Activated naive CD4-positive, alpha-beta T cell treated with anti-CD3 and anti-CD28 coated beads, Interleukin-2, amount 50 U/mL, for 72 hours (primary cell): ENCODE measurements around the gene NNMT. TPM values are rescaled to one million over a fixed set of nuclear protein-coding genes. Genes with fewer than 3 reads are reported as not detected.
A peak's percentile ranks its signal among the peaks of the same experiment; 100 is the strongest.

Experiments
- ATAC-seq, 2 donors: fragments of 150-1000 bp; cut with Tn5 transposase; 2 replicates each; pipeline ENCODE4 v1.10.0; 2021; ENCODE audit warnings: mild to moderate bottlenecking in 2 of 2, moderate library complexity in 2 of 2
- DNase-seq, 2 donors: peaks; one replicate each; pipeline ENCODE4 v3.0.0; 2021 to 2022; ENCODE audit warnings: low spot score in 2 of 2
- H3K27ac Mint-ChIP-seq, 2 donors: one replicate each; pipeline ENCODE4 v1.8.0; 2022; ENCODE audit warnings: mild to moderate bottlenecking in 2 of 2, mixed read lengths in 2 of 2
- H3K36me3 Mint-ChIP-seq, 2 donors: one replicate each; pipeline ENCODE4 v1.8.0; 2022; ENCODE audit warnings: mixed read lengths in 2 of 2
- H3K9me3 Mint-ChIP-seq, 2 donors: one replicate each; pipeline ENCODE4 v1.8.0; 2022; ENCODE audit warnings: mixed read lengths in 2 of 2
- total RNA-seq, 2 donors: library from RNA; stranded (reverse); gene quantifications; one replicate each; pipeline ENCODE4 v1.2.3, GENCODE V29; 2022

The NNMT gene
- total RNA-seq, 2 donors from 2014 or later = not detected

DNA sequence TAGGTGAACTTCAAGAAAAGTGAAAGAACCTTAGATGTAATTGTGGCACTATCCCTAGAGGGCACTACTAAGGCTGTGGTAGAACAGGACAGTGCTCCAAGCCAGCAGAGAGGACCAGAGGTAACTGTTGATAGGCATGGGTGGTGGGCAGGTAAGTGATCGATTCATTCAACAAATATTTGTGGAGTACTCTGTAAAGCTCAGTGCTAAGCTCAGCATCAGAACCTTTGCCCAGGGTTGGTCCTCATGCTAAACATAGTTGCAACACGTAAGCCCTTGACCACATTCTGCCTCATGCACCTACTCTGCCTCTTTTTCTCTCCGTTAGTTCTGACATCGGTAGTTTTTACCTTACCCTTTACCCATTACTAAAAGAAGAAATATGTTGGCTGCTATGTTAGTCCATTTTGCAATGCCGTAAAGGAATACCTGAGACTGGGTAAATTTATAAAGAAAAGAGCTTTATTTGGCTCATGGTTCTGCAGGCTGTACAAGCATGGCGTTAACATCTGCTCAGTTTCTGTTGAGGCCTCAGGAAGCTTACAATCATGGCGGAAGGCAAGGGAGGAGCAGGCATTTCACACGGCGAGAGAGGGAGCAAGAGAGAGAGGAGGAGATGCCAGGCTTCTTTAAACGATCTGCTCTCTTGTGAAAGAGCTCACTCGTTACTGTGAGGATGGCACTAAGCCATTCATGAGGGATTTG lies 18.4 kb upstream of the NNMT start:
- Mint-ChIP-seq H3K36me3 (no peaks in the 10 kb centered on the region), H3K9me3 (no peaks in the 10 kb centered on the region), H3K27ac (no peak overlapping the region)
- DNase-seq = no peak
- no peak for ATAC-seq

DNA sequence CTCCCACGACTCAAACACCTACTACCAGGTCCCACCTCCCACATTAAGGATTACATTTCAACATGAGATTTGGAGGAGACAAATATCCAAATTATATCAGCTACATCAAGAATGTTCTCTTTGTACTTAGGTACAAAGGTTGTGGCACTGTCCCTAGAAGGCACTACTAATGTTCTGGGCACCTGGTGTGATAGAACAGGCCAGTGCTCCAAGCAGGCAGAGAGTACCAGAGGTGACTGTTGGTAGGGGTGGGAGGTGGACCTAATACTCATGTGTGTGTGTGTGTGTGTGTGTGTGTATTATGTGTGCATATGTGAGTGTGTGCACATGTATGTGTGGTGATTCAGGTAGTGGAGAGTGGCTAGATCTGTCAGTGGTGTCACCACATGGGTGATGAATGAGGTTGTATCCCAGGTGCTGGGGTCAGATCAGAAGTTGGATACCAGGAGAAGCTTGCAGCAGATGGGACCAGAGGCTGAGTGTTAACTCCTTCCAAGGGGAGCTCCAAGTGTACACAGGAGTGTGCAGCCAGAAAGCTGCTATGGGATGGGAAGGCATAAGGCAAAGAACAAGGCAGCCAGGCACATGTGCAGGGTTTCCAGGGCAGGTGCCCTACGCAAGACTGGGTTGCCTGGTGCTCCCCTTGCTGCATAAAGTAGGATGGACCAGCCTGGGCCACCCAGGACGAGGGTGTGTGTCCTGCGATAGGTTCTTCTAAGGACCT lies 17.7 kb upstream of the NNMT start:
- DNase-seq (no peak), ATAC-seq (no peak)
- Mint-ChIP-seq H3K36me3 (no peaks in the 10 kb centered on the region), H3K9me3 (no peaks in the 10 kb centered on the region), H3K27ac (no peak overlapping the region)

DNA sequence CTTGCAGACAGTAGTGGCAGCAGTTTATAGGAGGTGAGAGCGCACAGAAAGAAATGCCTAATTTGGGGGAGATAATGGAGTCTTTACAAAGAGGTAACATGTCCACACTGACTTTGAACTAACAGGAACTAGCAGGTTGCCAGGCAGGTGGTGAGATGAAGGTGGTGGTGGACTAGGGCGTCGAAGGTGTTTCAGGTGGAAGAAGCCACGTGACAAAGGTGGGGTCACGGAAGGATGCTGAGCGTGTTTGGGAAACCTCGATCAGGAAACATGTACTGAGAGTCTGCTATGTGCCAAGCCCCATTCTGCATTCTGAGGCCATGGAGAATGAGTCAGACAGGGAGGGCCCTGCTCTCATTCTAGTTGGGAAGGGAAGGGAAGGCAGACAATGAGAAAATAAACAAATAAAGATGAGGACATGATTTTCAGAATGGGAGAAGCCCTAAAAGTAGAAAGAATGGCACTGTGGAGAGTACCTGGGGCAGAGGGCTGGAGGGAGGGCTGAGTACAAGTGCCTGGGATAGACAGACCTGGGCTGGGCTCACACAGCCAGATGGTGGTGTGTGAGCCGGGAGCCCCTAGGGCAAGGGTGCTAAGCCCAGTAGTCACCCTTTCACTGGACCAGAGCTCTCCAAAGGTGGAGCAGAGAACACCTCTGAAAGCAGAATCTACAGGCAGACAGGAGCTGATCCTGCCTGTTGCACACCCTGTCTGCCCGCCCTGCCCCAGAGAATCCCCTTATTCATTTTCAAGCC lies 16.2 kb upstream of the NNMT start:
- DNase-seq (no peak), ATAC-seq (no peak)
- no peaks in the 10 kb centered on the region for H3K9me3 Mint-ChIP-seq
- no peaks in the 10 kb centered on the region for H3K36me3 Mint-ChIP-seq
- no peak overlapping the region for H3K27ac Mint-ChIP-seq

DNA sequence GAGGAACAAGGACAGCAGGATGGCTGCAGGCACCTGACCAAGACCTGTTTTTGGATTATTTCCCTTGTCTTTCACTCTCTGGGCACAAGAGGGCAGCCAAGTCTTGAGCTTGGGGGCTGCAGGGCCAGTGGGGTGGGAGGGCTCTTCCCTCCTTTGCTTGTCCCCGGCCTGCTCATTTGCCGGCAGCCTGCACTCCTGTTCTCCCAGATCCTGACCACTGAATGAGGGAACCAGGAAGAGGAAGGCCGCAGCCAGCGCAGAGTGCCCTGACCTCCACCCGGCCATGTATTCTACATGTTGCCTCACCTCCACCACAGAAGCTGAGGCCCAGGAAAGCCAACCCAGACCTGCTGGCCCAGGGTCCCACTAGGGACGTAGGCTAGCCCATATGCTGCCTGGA lies 15.5 kb upstream of the NNMT start:
- Mint-ChIP-seq H3K9me3 (no peaks in the 10 kb centered on the region), H3K36me3 (no peaks in the 10 kb centered on the region), H3K27ac (no peak overlapping the region)
- ATAC-seq (peak; percentile 47 to 61), DNase-seq (peak in 1 of 2 donors; percentile 27)

DNA sequence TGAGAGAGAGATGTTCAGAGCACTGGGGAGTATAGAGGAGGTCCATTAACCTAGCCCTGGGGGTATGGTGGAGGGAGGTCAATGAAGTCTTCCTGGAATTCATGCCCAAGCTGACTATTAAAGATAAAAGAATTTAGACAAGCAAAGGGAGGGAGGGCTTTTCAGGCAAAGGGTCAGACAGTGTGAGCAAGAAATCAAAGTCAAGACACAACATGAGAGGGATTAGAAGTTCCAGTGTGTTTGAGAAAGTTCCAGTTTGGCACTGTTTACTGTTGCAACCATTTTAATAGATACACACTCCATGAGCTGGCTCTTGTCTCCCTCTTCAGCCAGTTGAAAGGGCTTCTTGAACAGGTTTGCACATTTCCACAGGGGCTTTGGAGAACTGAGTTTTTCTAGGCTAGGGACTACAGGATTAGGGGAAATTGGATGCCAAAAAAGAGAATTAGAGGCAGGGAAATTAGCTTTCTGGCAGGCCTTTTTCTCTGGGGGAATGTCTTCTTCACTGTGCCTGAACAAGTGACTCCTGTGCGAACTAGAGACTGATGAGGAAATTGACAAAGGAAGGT lies 14.7 kb upstream of the NNMT start:
- no peak overlapping the region for H3K27ac Mint-ChIP-seq
- no peak for ATAC-seq
- no peaks in the 10 kb centered on the region for H3K9me3 Mint-ChIP-seq
- H3K36me3 Mint-ChIP-seq = no peaks in the 10 kb centered on the region
- DNase-seq = no peak

DNA sequence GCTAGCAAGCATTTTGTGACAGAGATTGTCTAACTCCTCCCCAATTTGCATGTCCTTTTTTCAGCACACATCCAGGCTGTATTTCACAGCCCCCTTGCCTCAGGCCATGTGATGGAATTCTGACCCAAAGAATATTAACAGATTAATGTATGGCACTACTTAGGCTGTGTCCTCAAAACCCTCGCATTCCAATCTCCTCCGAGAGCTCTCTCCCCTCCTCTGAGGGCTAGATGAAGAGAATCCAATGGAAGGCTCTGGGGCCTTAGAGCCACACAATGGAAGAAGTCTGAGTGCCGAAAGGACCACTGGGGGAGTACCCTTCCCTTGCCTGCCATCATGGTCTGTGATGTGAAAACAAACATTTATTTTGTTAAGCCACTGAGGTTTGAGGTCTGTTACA lies 13.7 kb upstream of the NNMT start:
- Mint-ChIP-seq H3K9me3 (no peaks in the 10 kb centered on the region), H3K36me3 (no peaks in the 10 kb centered on the region), H3K27ac (no peak overlapping the region)
- ATAC-seq (no peak), DNase-seq (no peak)

DNA sequence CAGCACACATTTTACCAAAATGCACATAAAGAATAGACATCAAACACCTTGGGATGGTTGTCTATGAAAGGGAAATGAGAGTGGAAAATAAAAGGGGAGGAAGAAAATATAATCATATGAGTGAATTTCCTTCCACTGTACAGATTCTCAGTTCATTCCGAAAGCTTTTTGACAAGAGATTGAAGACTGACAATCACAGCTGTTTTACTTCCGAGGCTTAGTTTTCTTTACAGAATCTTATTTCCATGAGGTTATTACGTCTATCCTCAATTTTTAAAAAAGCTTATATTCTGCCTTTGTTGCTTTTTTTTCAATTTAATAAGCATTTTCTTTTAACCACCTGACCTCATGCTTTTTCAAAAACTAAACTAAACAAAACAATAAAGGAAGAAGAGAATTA lies 12.8 kb upstream of the NNMT start:
- Mint-ChIP-seq H3K36me3 (no peaks in the 10 kb centered on the region), H3K9me3 (no peaks in the 10 kb centered on the region), H3K27ac (no peak overlapping the region)
- no peak for DNase-seq
- ATAC-seq = no peak

DNA sequence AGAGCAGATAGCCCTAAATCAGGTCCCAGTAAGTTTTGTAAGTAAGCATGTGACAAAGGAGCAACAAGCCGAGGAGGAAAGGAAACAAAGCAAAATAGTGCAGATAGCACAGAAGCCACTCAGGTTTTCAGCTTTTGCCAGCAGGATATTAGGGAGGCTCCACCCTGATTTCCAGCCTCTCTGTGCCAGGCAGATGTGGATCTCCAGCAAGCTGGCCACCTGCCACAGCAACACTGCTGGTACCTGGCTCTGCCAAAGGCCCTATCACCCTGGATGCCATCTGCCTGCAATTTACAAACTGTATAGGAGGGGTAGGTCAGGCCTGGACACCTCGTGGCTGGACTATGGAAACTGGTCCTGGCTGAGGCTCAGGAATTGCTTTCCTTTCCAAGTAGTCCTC lies 12.2 kb upstream of the NNMT start:
- ATAC-seq = no peak
- Mint-ChIP-seq H3K9me3 (no peaks in the 10 kb centered on the region), H3K36me3 (no peaks in the 10 kb centered on the region), H3K27ac (no peak overlapping the region)
- DNase-seq = no peak

DNA sequence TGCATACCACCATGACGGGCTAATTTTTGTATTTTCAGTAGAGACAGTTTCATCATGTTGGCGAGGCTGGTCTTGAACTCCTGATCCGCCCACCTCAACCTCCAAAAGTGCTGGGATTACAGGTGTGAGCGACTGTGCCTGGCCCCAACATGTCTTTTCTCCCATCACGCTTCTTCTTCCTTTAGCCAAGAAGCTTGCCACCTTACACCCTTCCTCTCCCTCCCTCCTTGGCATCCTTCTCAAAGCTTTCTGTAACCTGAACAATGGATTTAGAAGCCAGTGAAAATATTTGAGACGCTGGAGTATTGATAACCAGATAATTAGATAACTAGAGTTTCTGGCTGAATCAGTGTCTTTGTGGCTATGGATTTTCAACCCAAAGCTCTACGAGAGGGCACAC lies 11.3 kb upstream of the NNMT start:
- H3K9me3 Mint-ChIP-seq = no peaks in the 10 kb centered on the region
- DNase-seq = no peak
- H3K27ac Mint-ChIP-seq = no peak overlapping the region
- ATAC-seq = no peak
- no peaks in the 10 kb centered on the region for H3K36me3 Mint-ChIP-seq

DNA sequence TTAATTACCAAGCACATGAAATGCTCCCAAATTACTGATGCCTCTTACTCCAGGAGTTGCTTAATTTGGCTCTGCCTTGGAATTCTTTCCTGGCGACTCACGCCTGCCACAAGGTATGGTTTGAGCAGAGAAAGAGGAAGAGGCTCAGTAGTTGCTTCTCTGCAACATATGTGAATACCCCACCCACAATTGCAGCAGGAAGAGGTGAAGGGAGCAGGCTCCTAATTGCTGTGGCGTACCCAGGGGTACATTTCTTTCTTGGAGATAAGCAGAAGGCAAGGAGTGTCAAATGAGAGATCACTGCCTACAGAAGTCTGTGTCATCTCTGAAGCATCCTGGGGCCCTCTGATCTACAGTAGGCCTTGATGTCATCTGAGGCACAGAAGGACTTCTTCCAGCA lies 10.6 kb upstream of the NNMT start:
- DNase-seq (no peak), ATAC-seq (no peak)
- no peaks in the 10 kb centered on the region for H3K9me3 Mint-ChIP-seq
- no peak overlapping the region for H3K27ac Mint-ChIP-seq
- H3K36me3 Mint-ChIP-seq = no peaks in the 10 kb centered on the region

DNA sequence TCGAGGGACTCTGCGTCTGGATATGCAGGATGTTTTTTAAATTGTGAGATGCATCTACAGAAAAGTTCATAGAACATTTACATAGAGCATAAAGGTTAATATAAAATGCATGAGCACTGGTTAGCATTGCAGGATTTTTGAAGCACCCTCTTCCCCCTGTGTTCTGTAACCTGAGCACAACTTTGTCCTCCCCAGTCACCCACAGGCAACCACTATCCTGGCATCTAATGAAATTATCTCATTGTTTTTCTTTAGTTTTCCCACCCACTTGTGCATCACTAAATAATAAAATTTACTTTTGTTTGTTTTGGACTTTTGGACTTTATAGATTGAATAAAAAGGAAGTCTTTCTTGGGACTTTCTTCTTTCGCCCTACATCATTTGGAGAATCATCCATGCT lies 10.0 kb upstream of the NNMT start:
- ATAC-seq (no peak), DNase-seq (no peak)
- Mint-ChIP-seq H3K9me3 (no peaks in the 10 kb centered on the region), H3K27ac (no peak overlapping the region), H3K36me3 (no peaks in the 10 kb centered on the region)

DNA sequence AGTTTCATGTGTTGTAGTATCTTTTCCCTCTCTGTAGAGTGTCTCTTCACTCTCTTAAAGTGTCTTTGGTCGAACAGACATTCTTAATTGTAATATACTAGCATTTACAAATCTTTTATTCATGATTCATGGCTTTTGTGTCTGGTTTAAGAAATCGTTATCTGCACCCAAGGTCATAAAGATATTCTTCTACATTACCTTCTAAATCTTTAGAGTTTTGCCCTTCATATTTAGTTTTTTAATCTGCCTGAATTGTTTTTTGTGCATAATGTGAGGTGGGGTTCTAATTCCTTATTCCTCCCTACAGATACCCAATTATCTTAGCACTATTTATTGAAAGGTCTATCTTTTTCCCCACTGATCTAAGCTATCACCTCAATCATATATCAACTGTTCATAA lies 9.0 kb upstream of the NNMT start:
- H3K36me3 Mint-ChIP-seq = no peaks in the 10 kb centered on the region
- DNase-seq = no peak
- no peak overlapping the region for H3K27ac Mint-ChIP-seq
- no peaks in the 10 kb centered on the region for H3K9me3 Mint-ChIP-seq
- ATAC-seq = no peak

DNA sequence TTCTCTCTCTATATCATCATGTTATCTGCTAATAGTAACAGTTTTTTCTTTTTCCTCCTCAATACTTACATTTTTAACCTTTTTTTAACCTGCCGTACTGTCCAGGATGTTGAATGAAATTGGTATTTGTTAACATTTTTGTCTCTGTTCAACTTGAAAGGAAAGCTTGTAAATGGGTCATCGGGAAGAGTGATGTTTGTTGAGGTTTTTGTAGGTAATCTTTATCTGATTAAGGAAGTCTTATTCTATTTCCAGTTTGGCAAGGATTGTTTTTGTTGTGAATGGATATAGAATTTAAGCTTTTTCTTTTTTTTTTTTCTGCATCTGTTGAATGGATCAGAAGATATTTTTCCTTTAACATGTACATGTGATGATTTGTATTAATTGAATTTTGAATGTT lies 8.1 kb upstream of the NNMT start:
- no peak for ATAC-seq
- Mint-ChIP-seq H3K9me3 (no peaks in the 10 kb centered on the region), H3K27ac (no peak overlapping the region), H3K36me3 (no peaks in the 10 kb centered on the region)
- no peak for DNase-seq

DNA sequence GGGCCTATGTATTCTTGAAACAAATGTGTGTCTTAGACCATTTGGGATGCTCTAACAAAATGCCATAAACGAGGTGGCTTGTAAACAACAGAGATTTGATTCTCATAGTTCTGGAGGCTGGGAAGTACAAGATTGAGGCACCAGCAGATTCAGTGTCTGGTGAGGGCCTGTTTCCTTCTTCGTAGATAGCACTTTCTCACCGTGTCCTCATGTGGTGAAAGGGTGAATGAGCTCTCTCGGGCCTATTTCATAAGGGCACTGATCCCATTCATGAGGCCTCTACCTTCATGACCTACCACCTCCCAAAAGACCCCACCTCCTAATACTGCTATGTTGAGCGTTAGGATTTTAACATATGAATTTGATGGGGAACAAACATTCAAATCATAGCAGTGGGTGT lies 6.4 kb upstream of the NNMT start:
- Mint-ChIP-seq H3K27ac (no peak overlapping the region), H3K9me3 (peaks cover 3 to 4% of the 10 kb centered on the region in 2 donors), H3K36me3 (no peaks in the 10 kb centered on the region)
- ATAC-seq = no peak
- DNase-seq = no peak

DNA sequence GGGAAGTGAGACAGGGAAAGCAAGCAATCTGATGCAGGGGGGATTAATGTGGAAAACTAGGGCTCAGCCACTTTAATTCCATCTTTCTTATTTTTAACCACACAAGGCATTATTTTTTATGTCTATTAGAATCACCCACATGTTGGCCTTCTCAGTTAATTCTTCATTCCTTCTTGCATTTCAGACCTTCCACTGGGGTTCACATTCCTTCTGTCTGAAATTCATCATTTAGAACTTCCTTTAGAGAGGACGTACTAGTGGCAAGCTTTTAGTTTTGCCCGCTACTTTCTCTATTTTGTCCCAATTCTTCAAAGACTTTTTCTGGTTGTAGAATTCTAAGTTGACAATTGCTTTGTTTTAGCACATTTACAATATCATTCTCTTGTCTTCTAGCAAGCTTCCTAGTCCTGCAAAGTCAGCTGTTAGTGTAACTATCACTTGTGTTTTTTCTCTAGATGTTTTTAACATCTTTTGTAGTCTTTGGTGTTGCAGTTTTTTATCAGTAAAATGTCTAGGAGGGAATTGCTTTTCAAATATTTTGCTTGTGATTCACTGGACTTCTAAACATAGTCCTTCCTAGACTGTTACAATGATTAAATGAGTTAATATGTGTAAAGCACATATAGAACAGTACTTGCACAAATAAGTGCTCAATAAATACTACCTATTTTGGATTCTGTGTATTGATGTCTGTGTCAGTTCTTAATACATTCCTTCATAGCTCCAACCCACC lies 5.5 kb upstream of the NNMT start:
- Mint-ChIP-seq H3K27ac (no peak overlapping the region), H3K9me3 (peaks cover 3 to 4% of the 10 kb centered on the region in 2 donors), H3K36me3 (no peaks in the 10 kb centered on the region)
- ATAC-seq = no peak
- DNase-seq = no peak

DNA sequence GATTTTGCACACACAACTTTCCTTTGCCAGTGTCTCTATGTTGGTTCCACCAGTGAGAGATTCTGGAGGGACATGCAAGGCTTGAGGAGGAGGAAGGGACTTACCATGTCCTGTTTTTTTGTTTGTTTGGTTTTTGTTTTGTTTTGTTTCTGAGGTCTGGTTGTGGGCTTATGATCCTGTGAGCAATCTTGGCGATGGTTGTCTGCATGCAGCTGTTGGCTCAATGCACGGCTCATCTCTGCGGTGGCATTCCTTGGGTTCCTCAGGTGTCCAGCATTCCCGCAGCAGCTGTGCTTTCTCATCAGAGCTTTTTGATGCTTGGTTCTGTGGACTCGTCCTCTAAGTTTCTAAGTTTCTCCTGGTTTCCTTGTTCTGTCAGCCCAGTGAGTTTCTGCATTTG lies 4.8 kb upstream of the NNMT start:
- ATAC-seq = no peak
- Mint-ChIP-seq H3K27ac (no peak overlapping the region), H3K9me3 (peaks cover 3 to 4% of the 10 kb centered on the region in 2 donors), H3K36me3 (no peaks in the 10 kb centered on the region)
- no peak for DNase-seq
